HG02642 (cell line): ENCODE measurements around the gene THAP4.

Experiments
- ATAC-seq: cut with Tn5 transposase; IDR thresholded peaks from one replicate; pipeline ENCODE4 v1.9.1; 2021; ENCODE audit warnings: mild to moderate bottlenecking; ENCODE audit not compliant: unreplicated experiment, poor library complexity

The THAP4 gene

DNA sequence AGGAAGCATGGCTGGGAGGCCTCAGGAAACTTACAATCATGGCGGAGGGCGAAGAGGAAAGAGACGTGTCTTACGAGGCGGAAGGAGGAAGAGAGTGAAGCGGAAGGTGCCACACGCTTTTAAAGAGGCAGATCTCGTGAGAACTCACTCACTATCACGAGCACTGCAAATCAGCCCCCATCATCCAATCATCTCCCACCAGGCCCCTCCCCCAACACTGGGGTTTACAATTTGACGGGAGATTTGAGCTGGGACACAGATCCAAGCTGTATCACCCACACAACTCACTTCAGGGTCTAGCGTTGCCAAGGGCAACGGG lies 83.5 kb downstream of the THAP4 start:
- ATAC-seq: no peak

- no peak for ATAC-seq
These were observed 84.8 kb downstream of the THAP4 start for GRCh38 chr2:241551998-241552737.

DNA sequence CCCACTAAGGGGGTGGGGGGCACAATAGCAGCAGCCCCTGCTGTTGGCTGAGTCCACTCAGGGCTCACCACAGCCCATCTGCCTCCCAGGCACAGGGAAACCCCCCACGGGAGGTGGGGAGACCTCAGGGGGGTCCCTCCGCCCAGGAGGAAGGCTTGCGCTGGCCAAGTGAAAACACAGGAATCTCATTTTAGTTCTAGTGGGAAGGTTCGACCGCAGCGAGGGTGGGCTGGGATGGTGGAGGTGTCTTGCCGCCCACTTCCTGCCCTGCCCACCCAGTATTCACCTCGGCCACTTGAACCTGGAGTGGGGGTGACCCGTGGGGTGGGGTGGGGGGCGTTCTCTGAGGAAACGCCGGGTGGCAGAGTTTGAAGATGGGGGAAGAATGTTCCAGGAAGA lies 85.4 kb downstream of the THAP4 start:
- ATAC-seq: no peak

- no peak for ATAC-seq
These were observed 86.1 kb downstream of the THAP4 start for GRCh38 chr2:241550616-241551580.

- ATAC-seq: no peak
These were observed 88.5 kb downstream of the THAP4 start for GRCh38 chr2:241548451-241548835.

GRCh38 chr2:241547781-241548450 lies 89.0 kb downstream of the THAP4 start:
- ATAC-seq: no peak

DNA sequence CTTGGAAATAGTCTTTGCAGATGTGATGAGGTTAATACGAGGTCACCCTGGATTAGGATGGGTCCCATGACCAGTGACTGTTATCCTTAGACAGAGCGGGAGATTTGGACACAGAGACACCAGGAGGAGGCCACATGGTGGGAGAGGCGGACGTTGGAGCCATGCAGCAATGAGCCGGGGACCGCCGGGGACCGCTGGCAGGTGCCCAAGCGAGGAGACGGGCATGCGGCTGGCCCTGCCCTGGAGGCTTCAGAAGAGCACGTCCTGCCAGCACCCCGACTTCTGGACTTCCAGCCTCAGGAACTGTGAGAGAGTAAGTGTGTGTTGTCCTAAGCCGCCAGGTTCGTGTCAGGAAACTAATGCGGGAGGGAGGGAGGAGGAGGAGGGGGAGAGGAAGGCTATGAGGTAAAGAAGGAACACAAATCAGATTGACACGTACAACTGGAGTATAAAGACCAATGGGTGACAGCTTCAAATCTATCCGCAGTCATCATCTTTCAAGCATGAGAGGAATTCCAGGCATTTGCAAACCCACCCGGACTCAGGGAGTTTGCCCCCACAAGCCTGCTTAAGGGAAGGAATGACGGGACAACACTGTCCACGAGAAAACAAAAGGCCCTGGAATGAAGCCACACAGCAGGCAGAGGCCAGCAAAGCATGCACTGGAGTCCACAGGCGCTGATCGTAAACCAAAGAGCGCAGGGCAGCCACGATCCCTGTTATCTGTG lies 90.0 kb downstream of the THAP4 start:
- no peak for ATAC-seq

- ATAC-seq: no peak
These were observed 91.2 kb downstream of the THAP4 start for GRCh38 chr2:241545523-241546473.

- ATAC-seq: no peak
These were observed 91.9 kb downstream of the THAP4 start for GRCh38 chr2:241545106-241545505.

DNA sequence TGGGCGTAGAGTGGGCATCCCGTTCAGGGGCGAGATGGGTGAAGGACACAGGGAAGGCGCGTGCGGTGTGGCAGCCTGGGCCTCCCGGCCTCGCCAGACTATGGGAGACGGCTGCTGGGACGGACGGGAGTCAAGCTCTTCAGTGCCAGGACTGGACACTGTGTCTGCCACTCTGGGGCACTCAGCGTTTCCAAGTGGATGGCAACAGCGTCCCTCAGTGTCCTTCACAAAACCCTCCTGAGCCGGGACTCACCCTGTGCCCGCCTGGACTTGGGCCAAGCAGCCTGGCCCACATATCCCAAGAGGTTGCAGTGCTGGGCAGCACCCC lies 94.7 kb downstream of the THAP4 start:
- no peak for ATAC-seq

DNA sequence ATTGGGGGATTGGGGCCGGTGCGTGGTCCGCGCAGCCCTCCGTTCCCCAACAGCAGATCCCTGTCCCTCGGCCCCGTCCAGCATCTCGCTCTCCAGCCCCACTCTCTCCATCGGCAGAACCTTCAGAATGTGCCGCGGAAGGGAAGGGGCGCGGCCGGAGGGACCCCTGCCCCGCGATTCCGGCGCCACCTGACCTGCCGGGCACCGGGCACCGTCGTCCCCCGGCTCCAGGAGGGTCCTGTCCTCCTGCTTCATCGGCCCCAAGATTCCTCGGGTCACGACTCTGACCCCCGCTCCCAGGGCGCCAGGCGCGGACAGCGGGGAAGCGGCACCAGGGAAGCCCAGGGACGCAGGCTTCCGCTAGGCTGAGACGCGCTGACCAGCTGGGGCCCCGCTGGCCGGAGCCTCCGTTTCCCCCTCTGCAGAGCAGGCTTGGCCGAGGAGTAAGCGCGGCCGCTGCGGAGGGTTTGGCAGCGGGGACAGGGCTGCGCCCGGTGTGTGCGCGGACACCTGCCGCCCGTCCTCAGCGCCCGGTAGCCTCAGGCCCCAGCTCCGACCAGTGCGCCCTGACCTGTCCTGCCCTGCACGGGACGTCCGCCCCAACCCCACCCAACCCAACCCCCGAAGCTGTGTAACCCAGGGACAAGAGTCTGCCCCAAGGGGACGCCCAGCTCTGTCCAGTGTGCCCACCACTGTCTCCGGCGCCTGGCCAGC lies 95.2 kb downstream of the THAP4 start:
- ATAC-seq: no peak

DNA sequence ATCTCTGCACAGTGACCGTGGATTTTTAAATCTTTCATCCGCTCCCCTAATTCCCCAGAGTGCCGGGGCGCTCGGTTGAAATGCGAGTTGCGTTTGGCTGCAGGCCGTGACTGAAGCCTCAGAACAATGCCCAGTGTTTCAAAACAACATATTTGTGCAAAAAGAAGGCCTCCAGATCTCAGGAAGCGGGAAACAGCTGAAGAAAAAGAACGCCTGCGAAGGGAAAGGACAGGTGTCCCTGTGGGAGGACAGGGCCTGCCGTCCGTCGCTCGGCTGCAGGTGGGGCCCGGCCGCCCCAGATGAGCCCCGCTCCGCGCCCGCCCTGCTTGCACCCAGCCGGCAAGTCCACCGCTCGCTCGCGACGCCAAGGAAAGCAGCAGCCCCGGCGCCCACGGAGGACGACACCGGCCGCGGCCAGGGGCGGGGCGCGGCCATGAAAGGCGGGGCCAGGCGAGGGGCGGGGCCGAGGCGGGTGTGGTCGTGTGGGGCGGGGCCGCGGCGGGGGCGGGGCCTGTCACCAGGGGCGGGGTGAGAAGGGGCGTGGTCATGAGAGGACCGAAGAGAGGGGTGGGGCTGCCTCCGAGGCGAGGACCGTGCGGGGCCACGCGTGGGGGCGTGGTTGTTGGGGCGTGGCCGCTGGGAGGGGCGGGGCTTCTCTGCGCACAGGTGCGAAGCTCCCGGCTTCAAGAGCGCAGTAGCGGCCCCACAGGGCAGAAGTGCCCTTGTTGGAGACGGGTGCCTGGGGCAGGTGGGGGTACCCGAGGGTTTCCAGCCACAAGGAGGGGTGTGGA lies 96.0 kb downstream of the THAP4 start:
- ATAC-seq: no peak

GRCh38 chr2:241540401-241540770 lies 96.6 kb downstream of the THAP4 start:
- ATAC-seq: no peak

DNA sequence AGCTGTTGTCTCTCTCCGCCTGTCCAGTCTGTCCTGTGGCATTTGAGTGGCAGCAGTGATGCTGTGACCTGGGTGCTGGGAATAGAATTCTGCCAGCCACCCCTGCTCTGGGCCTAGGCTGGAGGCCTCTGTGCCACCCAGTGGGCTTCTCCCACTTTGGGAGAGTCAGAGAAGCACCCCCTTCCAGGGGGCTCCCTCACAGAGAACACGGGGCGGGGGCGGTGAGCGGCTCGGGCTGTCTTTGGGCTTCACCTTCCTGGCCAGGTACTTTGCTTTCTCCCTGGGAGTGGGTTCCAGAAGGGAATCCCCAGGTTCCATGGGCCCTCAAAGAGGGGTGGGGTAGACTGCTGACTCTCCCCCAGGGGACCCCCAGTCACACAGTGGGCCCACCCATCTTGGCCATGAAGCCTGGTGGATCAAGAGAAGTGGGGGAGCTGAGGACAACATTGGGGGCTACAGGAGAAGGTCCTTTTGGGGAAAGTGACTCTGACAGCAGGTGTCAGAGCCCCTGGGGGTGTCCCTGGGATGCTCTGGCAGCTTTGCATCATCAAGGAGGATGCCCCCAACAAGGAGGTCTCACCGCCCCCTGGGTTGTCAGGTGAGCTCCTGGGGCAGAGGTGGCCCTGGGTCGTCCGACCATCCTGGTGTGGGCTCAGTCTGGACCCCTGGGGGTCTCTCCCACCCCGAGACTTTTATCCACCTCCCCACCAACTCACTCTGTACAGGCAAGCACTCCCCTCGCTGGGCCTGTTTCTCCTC lies 97.2 kb downstream of the THAP4 start:
- no peak for ATAC-seq

GRCh38 chr2:241538838-241539615 lies 97.9 kb downstream of the THAP4 start:
- no peak for ATAC-seq

GRCh38 chr2:241535871-241536655 lies 100.9 kb downstream of the THAP4 start:
- ATAC-seq: no peak
